Activated T-cell treated with anti-CD3 and anti-CD28 coated beads, Interleukin-2, amount 50 U/mL, for 4 hours (primary cell): Measurements from ENCODE around the gene TRIB2. TPM values are rescaled to one million over a fixed set of nuclear protein-coding genes. Genes with fewer than 3 reads are reported as not detected.
"Not testable (repeated sequence)": the region's sequence is repeated elsewhere in the genome, so short reads cannot be mapped to it uniquely, and the experiment has no call there.

Source experiments
- ATAC-seq, 2 donors: fragments of 200-7000 bp; cut with Tn5 transposase; one replicate each; pipeline ENCODE4 v1.10.0; 2021
- DNase-seq: peaks from one replicate; pipeline ENCODE4 v3.0.0-alpha.2; 2020
- H3K27me3 Mint-ChIP-seq: one replicate; pipeline ENCODE4 v1.8.0; 2021; ENCODE audit warnings: low read depth, mixed read lengths
- H3K36me3 Mint-ChIP-seq: one replicate; pipeline ENCODE4 v1.8.0; 2022; ENCODE audit warnings: mixed read lengths; ENCODE audit not compliant: insufficient read depth
- H3K4me1 Mint-ChIP-seq: one replicate; pipeline ENCODE4 v1.8.0; 2021; ENCODE audit warnings: low read depth, mixed read lengths
- H3K4me3 Mint-ChIP-seq: one replicate; pipeline ENCODE4 v1.8.0; 2021; ENCODE audit warnings: mild to moderate bottlenecking, moderate library complexity, mixed read lengths
- H3K9me3 Mint-ChIP-seq: one replicate; pipeline ENCODE4 v1.8.0; 2021; ENCODE audit warnings: mixed read lengths
- total RNA-seq, 3 donors: library from RNA; stranded (reverse); gene quantifications; one replicate each; pipeline ENCODE4 v1.2.1, GENCODE V29; 2021

Gene TRIB2
- total RNA-seq, result 10 to 100 TPM in 1 of 3 donors, 1 to 10 TPM in 2; 8.8 to 13.3 (median 9.8) TPM

GRCh38 chr2:12716282-12717190, at the start of gene TRIB2:
TSS of gene TRIB2 (plus strand) at chr2:12716936. CDS start at chr2:12718308, 1,372 bp downstream.
- Mint-ChIP-seq H3K9me3 (no peaks in the 10 kb centered on the region), H3K27me3 (no peaks in the 10 kb centered on the region), H3K4me1 (peaks cover 54% of the 10 kb centered on the region), H3K4me3 (peak within 1 kb of the TSS; percentile 92), H3K36me3 (no peaks in the 10 kb centered on the region)
- peak; percentile 79 for ATAC-seq
- DNase-seq, result peak; percentile 88

GRCh38 chr2:12669036-12669435, 47.7 kb upstream of the TRIB2 start:
- ATAC-seq (no peak), DNase-seq (no peak)
- Mint-ChIP-seq H3K9me3 (peaks cover 8% of the 10 kb centered on the region), H3K36me3 (no peaks in the 10 kb centered on the region), H3K4me1 (no peaks in the 10 kb centered on the region), H3K27me3 (no peaks in the 10 kb centered on the region), H3K4me3 (no peak overlapping the region)

GRCh38 chr2:12672711-12673315, 43.9 kb upstream of the TRIB2 start:
- ATAC-seq, result no peak

GRCh38 chr2:12674644-12675328, 42.0 kb upstream of the TRIB2 start:
- ATAC-seq, result no peak
- H3K9me3 Mint-ChIP-seq, result peaks cover 2% of the 10 kb centered on the region
- H3K4me1 Mint-ChIP-seq, result no peaks in the 10 kb centered on the region
- H3K4me3 Mint-ChIP-seq, result no peak overlapping the region
- H3K27me3 Mint-ChIP-seq, result no peaks in the 10 kb centered on the region
- DNase-seq, result no peak
- no peaks in the 10 kb centered on the region for H3K36me3 Mint-ChIP-seq

More at GRCh38 chr2:12672711-12673315, 43.9 kb upstream of the TRIB2 start:
- H3K4me1 Mint-ChIP-seq, result no peaks in the 10 kb centered on the region
- no peaks in the 10 kb centered on the region for H3K9me3 Mint-ChIP-seq
- no peaks in the 10 kb centered on the region for H3K27me3 Mint-ChIP-seq
- H3K4me3 Mint-ChIP-seq, result no peak overlapping the region
- H3K36me3 Mint-ChIP-seq, result no peaks in the 10 kb centered on the region
- DNase-seq, result no peak

- Mint-ChIP-seq H3K36me3 (no peaks in the 10 kb centered on the region), H3K4me3 (no peak overlapping the region), H3K4me1 (no peaks in the 10 kb centered on the region), H3K27me3 (no peaks in the 10 kb centered on the region), H3K9me3 (peaks cover 7% of the 10 kb centered on the region)
- DNase-seq, result no peak
- ATAC-seq, result peak in 1 of 2 donors; percentile 10
Observed at GRCh38 chr2:12675352-12675795, 41.4 kb upstream of the TRIB2 start.

- H3K9me3 Mint-ChIP-seq, result peaks cover 7% of the 10 kb centered on the region
- ATAC-seq, result no peak
- H3K36me3 Mint-ChIP-seq, result no peaks in the 10 kb centered on the region
- H3K4me1 Mint-ChIP-seq, result no peaks in the 10 kb centered on the region
- no peak for DNase-seq
- no peak overlapping the region for H3K4me3 Mint-ChIP-seq
- H3K27me3 Mint-ChIP-seq, result no peaks in the 10 kb centered on the region
Observed at GRCh38 chr2:12675801-12676200, 40.9 kb upstream of the TRIB2 start.

- H3K27me3 Mint-ChIP-seq, result no peaks in the 10 kb centered on the region
- no peaks in the 10 kb centered on the region for H3K36me3 Mint-ChIP-seq
- H3K9me3 Mint-ChIP-seq, result peaks cover 7% of the 10 kb centered on the region
- H3K4me3 Mint-ChIP-seq, result no peak overlapping the region
- no peak for ATAC-seq
- H3K4me1 Mint-ChIP-seq, result no peaks in the 10 kb centered on the region
- DNase-seq, result no peak
Observed at GRCh38 chr2:12676771-12677170, 40.0 kb upstream of the TRIB2 start.

- no peak for ATAC-seq
- no peak for DNase-seq
- no peaks in the 10 kb centered on the region for H3K36me3 Mint-ChIP-seq
- no peak overlapping the region for H3K4me3 Mint-ChIP-seq
- H3K27me3 Mint-ChIP-seq, result no peaks in the 10 kb centered on the region
- peaks cover 7% of the 10 kb centered on the region for H3K9me3 Mint-ChIP-seq
- H3K4me1 Mint-ChIP-seq, result no peaks in the 10 kb centered on the region
Observed at GRCh38 chr2:12678186-12678585, 38.5 kb upstream of the TRIB2 start.

GRCh38 chr2:12679550-12680072, 37.1 kb upstream of the TRIB2 start:
- H3K36me3 Mint-ChIP-seq, result no peaks in the 10 kb centered on the region
- no peak for ATAC-seq

GRCh38 chr2:12680115-12680514, 36.6 kb upstream of the TRIB2 start:
- DNase-seq, H3K36me3 Mint-ChIP-seq, H3K9me3 Mint-ChIP-seq: not testable (repeated sequence)

More at GRCh38 chr2:12679550-12680072, 37.1 kb upstream of the TRIB2 start:
- Mint-ChIP-seq H3K27me3 (peaks cover 2% of the 10 kb centered on the region), H3K9me3 (peaks cover 7% of the 10 kb centered on the region), H3K4me1 (no peaks in the 10 kb centered on the region), H3K4me3 (no peak overlapping the region)
- no peak for DNase-seq

GRCh38 chr2:12682017-12682416, 34.7 kb upstream of the TRIB2 start:
- Mint-ChIP-seq H3K27me3 (peaks cover 2% of the 10 kb centered on the region), H3K4me1 (peaks cover 4% of the 10 kb centered on the region), H3K9me3 (peaks cover 7% of the 10 kb centered on the region), H3K4me3 (no peak overlapping the region), H3K36me3 (no peaks in the 10 kb centered on the region)
- DNase-seq (no peak), ATAC-seq (no peak)

More at GRCh38 chr2:12680115-12680514, 36.6 kb upstream of the TRIB2 start:
- not testable (repeated sequence) for H3K4me3 Mint-ChIP-seq, H3K4me1 Mint-ChIP-seq, ATAC-seq, H3K27me3 Mint-ChIP-seq

- Mint-ChIP-seq H3K4me1 (peaks cover 4% of the 10 kb centered on the region), H3K9me3 (peaks cover 7% of the 10 kb centered on the region), H3K4me3 (no peak overlapping the region), H3K27me3 (peaks cover 2% of the 10 kb centered on the region), H3K36me3 (no peaks in the 10 kb centered on the region)
- ATAC-seq, result no peak
- no peak for DNase-seq
Observed at GRCh38 chr2:12683457-12684100, 33.2 kb upstream of the TRIB2 start.

- Mint-ChIP-seq H3K36me3 (no peaks in the 10 kb centered on the region), H3K4me3 (no peak overlapping the region), H3K27me3 (peaks cover 2% of the 10 kb centered on the region), H3K9me3 (peaks cover 7% of the 10 kb centered on the region), H3K4me1 (peaks cover 4% of the 10 kb centered on the region)
- DNase-seq, result no peak
- ATAC-seq, result no peak
Observed at GRCh38 chr2:12684471-12684936, 32.2 kb upstream of the TRIB2 start.

- Mint-ChIP-seq H3K27me3 (peaks cover 2% of the 10 kb centered on the region), H3K4me3 (no peak overlapping the region), H3K36me3 (no peaks in the 10 kb centered on the region), H3K4me1 (peaks cover 4% of the 10 kb centered on the region), H3K9me3 (peaks cover 7% of the 10 kb centered on the region)
- DNase-seq (no peak), ATAC-seq (no peak)
Observed at GRCh38 chr2:12685145-12685544, 31.6 kb upstream of the TRIB2 start.
